Fibroblast of skin of left quadriceps (primary cell): Measurements from ENCODE around the gene FAM9C.
"Not testable (repeated sequence)": the region's sequence is repeated elsewhere in the genome, so short reads cannot be mapped to it uniquely, and the experiment has no call there.

Experiments used
- DNase-seq, 2 experiments: peaks; one replicate each; pipeline ENCODE4 v3.0.0-alpha.2; 2013; ENCODE audit warnings: low read depth in 2 of 2

The FAM9C gene

DNA sequence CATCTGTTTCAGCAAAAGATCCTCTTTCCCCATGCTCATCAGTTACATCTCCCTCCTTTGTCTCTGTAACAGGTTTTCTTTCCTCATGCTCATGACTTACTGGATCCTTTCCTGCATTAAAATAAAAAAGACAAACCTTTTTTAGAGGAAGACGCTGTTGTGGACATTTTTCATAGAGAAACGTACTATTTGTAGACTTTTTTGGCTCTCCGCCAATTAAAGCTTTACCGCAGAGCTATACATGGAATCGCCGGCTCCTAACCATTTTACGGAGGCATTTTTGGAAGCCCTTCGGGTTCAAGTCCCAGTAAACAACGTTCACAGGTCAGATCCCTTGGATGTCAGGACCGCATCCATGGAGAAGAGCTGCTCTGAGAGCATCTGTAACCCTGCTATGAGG is 1.3 kb downstream of the FAM9C start:
- no peak for DNase-seq

DNA sequence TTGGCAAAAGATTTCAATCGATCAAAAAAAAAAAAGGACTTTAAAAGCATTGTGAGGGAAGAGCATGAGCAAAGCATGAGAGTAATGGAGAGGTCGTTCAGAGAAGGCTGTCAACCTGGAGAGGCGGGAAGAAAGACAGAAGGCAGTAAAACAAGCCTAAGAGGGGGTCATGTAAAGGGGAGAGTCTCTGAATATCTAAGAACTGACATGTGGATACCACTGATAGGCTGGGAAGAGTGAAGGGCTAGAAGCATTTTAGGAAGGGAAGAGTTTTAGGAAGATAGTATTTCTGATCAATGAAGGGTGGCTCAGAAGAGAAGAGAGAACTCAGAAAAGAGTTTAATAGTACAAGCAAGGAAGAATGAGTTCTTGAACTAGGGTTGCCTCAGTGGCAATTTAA is 7.5 kb downstream of the FAM9C start:
- DNase-seq: no peak

DNA sequence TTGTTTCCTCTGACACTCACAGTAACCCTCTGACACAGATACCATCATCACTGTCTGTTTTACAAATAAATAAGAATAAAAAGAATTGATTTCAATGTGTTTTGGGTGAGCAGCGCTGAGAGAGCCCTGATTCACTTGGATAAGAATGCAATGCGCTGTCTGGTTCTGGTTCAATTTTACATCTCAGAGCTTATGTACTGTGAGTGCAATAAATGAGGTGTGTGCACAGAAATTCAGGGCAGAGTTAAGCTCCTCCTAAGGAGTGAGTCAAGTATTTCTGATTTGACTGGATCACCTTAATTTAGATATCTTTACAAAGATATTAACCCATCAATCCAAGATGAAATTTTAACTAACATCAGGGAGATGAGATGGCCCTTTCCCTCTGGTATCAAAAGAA is 11.2 kb downstream of the FAM9C start:
- DNase-seq: no peak

DNA sequence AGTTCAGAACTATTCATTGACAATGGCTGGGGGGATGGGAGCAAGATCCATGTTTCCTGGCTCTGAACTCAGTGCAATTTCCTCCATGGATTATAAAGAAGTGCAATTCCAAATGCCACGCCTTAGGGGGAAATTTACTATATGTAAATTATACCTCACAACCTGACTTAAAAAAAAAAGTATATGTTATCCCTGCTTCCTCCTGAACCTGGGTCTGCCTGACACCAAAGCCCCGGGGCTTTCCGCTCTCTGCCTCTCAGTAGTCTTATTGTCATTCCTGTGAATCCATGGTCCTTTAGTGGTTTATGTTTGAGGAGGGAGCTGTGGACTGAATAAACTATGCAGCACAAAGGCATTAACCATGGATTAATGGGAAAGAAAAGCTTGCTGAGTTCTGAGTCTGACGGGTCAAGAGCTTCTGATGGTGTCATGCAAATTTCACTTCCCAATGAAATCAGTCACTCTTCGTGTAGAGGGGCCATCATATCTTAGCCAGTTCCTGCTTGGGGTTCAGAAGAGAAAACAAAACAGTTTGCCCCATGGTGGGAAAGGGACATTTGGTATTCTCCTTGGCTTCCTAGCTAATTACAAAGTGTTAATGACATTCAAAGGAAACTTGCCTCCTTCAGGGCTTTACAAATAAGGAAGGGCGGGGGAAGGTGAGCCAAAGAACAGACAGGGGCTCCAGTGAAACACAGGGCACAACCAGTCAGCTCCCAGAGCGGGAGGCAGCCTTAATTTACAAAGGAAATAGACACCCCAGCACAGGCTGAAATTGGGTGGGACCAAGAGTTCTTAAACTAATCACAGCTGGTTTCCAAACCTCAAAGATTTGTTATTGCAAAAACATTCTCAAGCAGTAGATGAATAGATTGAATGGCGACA is 14.3 kb downstream of the FAM9C start:
- DNase-seq: no peak

DNA sequence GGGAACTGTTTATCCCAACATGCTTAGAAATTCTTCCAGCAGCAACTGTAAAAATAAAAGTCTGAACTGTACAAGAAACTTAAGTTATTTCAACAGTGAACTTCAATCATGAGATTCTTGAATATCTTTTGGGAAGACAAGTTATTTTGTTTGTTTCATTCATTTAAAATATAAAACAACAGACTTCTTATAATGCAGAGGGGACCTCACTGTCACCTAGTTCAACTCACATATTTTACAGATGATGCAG is 14.9 kb downstream of the FAM9C start:
- no peak for DNase-seq

DNA sequence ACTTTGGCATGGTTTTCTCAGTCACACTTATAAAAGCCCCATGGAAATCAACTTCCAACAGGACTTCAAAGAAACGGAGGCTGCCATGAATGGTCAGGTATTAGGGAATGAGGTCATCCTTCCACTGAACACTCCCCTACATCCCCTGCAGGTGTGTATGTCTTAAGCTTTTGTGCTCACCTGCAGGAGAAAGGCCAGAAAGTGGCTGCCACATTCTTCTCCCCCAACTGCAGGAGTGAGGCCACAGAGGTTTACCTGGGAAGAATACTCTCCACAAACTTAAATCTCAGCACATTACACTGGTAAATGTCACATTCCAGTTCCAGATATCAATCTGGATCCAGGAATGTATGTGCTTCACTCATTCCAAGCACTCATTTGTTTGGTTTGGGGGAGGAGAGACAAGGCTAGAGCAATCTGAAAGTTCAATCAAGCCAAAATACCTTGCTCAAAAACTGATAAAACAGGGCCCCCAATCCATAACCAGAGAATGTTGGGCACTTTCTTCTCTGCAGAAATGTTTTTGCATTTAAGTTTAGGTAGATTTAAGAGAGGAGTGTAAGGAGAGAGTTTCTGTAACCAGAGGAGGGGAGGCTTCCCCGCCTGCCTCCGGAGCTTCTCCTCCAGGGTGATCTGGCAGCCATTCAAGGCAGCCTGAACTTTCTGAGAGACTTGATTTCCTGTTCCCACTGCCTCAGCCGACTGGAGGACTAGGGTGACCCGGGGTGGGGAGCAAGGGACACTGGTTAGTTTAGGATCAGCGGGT is 15.4 kb downstream of the FAM9C start:
- no peak for DNase-seq

DNA sequence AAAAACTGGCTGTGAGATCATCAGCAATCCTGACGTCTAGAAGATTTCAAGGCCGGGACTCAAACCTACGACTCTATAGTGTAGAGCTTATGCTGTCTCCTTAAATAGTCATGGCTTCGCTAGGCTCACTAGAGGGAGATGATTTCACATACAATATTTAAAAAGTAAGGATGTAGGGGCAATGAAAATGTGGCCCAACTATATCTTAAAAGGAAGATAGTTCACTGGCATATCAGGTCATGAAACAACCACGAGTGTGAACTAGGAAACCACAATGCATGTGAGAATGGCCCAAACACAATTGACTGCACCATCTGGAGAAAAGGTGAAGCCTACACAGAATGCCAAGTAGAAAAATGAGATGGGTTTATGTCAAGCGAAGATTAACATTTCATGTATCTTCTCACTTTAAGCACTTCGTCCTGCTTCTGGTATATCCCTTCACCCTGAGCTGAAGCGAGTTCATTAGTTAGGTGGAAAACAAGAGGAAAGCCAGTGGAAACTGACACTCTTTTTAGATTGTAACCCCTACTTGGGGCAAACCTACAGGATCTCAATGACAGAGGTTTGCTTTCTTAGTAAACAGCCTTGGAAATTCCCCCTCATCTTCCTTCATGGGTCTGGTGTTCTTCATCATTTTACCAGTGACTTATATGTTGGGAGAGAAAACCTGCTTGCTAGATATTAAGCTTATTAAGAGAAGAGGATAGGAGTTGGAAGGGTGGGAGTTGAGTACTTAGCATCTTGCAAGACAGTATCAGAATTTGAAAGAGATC is 17.4 kb downstream of the FAM9C start:
- DNase-seq: no peak

DNA sequence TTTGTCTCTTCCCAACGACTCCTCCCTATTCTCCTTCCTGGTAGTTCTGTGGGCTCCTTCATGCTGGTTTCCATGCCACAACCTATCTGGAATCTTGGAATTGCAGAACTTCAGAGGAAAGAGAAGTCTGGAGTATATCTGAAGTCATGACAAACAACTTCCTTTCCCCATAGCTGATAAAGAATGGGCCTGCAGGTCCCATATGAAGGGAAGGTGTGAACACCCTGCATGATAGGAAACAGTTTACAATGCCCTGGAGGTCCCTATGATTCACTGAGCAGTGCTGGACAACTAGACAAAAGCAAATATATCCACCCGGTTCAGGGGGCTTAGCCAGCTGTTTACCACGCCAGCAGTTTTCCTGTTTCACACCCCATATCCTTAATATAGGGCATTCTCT is 19.4 kb downstream of the FAM9C start:
- DNase-seq: no peak

DNA sequence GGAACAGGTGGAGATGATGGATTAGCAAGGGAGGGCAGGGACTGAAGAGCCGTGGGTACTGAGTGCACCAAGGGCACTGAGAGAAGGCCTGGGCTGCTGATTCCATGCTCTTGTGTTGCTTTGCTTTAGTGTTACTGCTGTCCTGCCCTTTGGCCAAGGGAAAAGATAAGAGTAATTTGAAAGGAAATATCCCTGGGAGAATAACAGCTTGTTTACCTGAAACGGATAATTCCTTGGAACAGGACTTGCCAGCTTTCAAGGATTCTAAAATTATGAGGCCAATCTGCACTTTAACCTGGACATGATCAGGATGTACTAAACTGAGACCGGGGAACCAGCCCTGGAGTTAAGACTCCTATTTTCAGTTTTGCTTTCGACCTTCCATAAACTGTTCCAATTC is 20.4 kb downstream of the FAM9C start:
- no peak for DNase-seq

DNA sequence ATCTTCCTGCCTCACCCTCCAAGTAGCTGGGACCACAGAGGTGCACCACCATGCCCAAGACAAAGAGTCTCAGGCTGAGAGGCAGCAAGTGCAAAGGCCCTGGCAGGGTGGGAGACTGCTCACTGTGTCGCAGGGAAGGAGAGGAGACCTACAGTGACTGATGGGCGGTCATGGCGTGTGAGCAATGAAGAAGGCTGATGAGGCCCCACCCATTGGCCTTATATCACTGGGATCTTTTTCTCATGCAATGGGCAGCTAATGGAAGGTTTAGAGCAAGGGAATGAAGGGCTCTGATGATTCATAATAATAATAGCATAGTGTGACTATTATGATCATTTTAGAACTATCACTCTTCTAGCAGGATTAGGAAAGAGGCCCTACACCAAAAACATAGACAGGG is 20.9 kb downstream of the FAM9C start:
- no peak for DNase-seq

DNA sequence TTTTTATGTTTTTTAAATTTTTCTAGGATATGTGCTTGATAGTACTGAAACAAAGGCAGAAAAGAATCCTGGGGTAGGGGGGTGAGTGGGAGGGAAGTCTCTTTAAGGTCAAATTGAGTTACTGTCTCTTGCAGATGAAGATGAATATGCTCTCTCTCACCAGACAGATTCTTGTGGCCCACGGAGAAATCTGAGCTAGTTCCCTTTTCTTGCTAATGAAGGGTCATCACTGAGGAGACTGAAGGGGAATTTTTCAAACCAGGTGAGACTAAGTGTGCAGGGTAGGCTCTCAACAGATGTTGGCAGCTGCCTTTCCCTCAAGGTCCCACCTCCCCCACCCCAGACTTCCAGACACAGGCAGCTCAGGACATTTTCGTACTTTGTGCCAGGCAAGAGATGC is 21.5 kb downstream of the FAM9C start:
- no peak for DNase-seq

DNA sequence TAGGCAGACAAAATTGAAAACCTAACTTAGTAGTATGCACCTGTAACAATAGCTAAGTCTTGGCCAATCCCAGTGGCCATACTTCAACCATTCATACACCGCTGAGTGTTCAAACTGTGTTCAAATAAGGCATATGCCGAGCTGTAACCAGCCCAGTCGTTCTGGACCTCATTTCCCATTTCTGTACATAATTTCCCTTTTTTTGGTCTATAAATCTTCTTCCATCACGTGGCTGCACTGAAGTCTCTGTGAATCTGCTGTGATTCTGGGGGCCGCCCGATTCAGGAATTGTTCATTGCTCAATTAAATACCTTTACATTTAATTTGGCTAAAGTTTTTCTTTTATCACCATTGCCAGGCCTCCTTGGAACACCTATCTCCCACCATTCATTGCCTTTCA is 27.7 kb downstream of the FAM9C start:
- DNase-seq: not testable (repeated sequence)

DNA sequence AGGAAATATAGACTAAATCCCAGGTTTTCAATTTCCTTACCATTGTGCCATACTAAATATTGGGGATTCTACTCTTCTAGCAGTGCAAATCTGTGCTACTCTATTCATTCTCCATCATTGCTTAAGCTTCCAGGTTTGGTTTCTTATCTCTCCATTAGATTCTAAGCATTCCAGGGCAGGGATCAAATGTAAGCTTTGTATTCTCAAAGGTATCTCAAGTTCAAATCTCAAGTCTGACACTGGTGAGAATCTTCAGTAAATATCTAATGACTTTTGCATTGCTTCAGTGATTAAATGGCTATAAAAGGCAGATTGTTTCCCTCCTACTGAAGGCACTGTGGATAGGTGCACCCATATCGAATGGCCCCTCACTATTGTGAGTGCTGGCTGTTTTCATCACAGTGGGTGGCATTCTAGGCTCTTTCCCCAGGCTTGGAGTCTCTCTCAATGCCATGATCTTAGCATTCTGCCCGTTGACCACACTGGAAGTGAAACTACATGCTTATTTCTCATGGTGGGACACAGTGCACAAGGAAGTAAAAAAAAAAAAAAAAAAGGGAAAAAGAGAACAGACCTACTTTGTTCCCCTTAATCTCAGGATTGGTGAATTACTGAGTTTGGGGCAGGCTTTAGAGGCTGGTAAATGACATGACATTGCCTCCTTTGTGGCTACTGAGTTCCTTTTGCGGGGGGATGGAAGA is 28.7 kb downstream of the FAM9C start:
- no peak for DNase-seq

DNA sequence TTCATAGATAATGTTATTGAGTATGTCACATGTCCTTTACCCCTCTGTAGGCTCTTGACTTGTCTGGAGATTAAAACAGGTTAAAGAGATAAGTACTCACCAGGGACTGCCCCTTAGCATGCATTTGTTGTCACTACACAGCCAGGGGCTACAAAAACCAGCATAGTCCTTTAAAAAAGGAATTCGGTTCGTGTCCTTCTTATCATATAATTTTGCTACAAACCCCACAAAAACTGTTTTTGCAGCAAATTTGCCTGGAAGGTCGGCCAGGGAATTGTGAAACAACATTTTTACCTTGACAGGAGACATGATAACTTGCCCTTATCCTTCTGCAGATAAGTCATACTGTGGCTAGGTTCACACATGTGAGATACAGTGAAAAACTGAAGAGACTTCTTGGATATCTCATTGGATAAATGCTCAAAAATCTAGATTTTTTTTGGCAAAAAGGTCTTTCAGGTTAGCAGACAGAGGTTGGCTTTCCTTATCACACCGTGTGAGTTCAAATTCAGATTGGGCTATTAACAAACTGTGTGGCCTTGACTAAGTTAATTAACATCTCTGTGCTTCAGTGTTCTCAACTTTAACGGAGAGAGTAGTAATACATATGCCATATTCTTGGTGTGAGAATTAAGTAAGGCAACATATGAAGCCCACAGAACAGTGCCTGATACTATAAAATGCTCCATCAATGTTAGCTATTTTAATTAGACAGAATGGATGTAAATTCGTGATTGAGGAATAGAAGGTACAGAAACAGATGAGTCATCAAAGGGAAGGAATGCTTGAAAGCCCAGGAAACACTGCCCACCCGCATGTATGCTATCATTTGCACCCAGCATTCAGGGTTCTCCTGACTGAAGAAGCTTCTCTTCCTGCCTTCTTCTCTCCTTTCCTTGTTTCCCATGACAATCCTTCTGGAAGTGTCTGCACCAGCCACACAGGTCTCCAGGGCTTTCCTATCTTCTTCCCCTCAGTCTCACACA is 30.0 kb downstream of the FAM9C start:
- no peak for DNase-seq

DNA sequence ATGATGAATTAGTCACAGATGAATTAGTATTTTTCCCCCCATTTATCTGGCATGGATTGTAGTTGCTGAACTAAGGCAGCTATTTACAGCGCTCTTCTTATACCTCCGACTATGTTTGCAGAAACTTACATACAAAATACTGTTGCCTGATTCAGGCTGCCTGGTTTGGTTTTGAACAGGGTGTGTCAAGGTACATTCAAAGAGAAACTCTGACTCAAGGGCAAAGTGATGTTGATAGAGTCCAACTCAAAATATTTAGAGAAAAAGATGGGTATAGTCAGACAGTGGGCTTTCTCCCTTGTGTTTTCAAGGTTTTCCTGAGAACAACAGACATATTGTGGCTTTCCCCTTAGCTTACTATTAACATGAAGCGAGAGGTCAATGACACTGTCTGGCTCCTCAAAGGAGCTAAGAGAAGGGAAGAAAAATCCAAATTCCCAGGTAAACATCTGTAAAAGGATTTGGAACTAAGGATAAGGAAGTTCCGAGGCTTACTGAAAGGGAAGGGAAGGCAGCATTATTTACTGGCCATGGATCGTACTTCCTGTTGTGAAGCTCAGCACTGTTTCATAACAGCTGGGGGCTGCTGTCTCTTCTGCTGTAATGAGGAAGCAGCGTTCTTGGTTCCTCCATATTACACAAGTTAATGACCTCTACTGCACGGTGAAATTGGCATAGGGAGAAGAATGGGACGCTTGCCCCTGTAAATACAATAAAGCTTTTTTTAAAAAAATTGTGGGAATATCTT is 30.9 kb downstream of the FAM9C start:
- no peak for DNase-seq

DNA sequence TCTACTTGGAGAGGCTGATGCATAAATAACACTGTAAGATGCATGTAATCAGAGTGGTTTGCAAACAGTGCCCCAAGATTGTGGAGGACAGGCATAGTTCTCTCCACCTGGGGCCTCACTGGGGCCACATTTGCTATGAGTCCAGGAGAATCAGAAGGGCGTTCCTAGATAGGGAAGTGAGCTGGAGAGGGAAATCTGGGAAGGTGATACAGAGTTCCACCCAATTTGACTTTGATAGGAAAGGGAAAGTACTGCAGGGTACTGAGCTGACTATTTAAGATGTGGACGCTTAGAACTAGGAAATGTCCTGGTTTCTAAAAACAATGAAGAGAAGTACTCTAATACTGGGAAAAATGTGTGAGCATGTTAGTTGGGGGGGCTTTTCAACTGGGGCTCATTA is 33.9 kb downstream of the FAM9C start:
- no peak for DNase-seq

DNA sequence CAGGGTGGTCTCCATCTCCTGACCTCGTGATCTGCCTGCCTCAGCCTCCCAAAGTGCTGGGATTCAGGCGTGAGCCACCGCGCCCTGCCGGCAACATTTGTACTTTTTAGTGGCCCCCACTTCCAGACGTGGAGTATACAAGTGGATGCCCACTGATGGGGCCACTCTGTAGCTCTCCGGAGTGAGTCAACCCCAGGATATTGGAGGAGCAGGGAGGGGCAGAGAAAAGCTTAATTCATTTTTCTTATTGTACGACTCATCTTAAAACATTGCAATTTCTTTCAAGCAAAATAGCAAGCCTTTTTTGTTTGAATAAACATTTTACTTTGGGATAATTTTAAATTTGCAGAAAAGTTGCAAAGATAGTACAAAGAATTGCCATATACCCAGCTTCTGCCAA is 34.6 kb downstream of the FAM9C start:
- no peak for DNase-seq

DNA sequence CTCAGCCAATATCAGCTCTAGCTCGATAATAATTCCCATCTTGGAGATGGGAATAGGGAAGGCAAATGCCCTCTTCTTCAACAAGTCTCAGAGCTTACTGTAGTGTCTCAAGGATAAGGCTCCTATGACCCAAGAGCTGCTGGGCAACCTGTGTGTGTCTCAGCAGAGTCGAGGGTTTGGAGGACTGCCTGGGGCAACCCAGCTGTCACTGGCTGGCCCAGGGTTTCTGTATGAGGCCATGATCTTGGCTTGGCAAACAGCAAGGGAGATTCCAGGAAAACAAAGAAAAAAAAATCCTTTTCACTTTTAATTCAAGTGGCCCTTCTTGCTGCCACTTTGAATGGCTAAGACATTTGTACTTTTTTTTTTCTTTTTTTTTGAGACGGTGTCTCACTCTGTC is 35.1 kb downstream of the FAM9C start:
- no peak for DNase-seq

DNA sequence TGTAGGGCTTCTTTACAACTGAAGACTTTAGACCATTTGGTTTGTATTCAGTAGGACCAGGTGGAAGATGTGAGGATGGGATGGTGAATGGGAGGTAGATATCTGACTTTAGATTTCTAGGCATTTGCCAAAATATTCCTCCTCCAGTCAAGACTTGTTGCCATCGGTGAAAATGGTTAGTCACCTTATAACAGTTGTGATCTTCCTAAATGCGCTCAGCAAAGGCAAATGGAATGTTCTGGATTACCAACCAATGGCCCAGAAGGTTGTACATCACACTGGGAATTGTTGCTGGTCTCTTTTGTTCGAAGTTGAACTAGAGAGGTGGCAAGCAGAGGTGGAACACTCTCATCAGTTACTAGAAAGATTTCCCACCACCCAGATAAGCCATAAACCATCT is 35.6 kb downstream of the FAM9C start:
- no peak for DNase-seq

DNA sequence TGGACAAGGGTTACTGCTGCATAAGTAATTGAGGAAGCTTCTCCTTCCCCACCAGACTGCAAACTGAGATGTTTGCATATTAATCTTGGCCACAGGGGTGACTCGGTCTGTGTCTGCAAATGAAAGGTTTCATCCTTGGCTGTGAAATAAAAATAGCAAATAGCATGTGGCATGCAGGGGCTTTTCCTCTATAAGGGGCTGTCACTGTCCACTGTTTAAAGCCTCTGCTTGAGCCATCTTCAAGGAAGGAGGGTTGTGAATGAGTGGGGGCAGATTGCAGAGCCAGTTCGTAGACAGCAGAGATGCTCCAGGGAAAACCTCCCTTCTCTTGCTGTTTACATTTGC is 36.3 kb downstream of the FAM9C start:
- no peak for DNase-seq
